ENCODE data around the gene TMEM42. TPM values are rescaled to one million over a fixed set of nuclear protein-coding genes. Genes with fewer than 3 reads are reported as not detected.
"Not testable (repeated sequence)": the region's sequence is repeated elsewhere in the genome, so short reads cannot be mapped to it uniquely, and the experiment has no call there.

TMEM42 gene
- total RNA-seq (ENCODE audit: low replicate concordance), result 10.3 and 16.1 TPM in 2 replicates
- long read RNA-seq, transcript TMEM42-201 (3 exons, 1,026 nt), result major isoform, 5 of 14 reads
- long read RNA-seq, partial matches to known transcripts, result 2 of 14 reads
- long read RNA-seq, other reads (novel, unspliced or antisense), result 6 of 14 reads

GRCh38 chr3:44861412-44862225 is at the start of gene TMEM42:
TSS of gene TMEM42 (plus strand) at chr3:44861912. CDS start at chr3:44861925, 13 bp downstream.
- peak within 1 kb of the TSS; percentile 92 for H3K4me3 Mint-ChIP-seq

DNA sequence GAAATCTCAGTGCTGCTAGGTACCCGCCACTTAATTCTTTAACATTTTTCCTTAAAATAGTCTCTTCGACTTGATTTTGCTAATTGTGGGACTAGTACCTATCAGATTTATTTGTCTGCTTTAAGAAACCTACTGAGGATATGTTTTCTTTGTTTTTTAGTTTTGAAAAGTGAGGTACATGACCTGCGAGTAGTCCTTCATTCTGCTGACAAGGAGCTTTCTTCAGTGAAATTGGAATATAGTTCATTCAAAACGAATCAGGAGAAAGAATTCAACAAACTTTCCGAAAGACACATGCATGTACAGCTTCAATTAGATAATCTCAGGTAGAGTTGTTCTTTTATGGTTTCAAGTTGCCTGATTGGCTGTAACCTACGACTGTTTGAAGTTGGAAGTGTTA is 47.0 kb upstream of the TMEM42 start:
- no peak for DNase-seq (ENCODE audit: extremely low spot score, unreplicated experiment)
- Mint-ChIP-seq H3K36me3 (peaks cover 48% of the 10 kb centered on the region), H3K4me3 (no peak overlapping the region), H3K27me3 (no peaks in the 10 kb centered on the region), H3K9me3 (peaks cover 6% of the 10 kb centered on the region), H3K4me1 (ENCODE audit: unreplicated experiment) (no peaks in the 10 kb centered on the region), H3K27ac (no peak overlapping the region)
- TF ChIP-seq, protein P1, sequence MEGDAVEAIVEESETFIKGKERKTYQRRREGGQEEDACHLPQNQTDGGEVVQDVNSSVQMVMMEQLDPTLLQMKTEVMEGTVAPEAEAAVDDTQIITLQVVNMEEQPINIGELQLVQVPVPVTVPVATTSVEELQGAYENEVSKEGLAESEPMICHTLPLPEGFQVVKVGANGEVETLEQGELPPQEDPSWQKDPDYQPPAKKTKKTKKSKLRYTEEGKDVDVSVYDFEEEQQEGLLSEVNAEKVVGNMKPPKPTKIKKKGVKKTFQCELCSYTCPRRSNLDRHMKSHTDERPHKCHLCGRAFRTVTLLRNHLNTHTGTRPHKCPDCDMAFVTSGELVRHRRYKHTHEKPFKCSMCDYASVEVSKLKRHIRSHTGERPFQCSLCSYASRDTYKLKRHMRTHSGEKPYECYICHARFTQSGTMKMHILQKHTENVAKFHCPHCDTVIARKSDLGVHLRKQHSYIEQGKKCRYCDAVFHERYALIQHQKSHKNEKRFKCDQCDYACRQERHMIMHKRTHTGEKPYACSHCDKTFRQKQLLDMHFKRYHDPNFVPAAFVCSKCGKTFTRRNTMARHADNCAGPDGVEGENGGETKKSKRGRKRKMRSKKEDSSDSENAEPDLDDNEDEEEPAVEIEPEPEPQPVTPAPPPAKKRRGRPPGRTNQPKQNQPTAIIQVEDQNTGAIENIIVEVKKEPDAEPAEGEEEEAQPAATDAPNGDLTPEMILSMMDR (conservative IDR thresholded peaks at IDR 0.05), result no peak

More at GRCh38 chr3:44861412-44862225, at the start of gene TMEM42:
- Mint-ChIP-seq H3K4me1 (ENCODE audit: unreplicated experiment) (peaks cover 7% of the 10 kb centered on the region), H3K9me3 (no peaks in the 10 kb centered on the region), H3K27me3 (no peaks in the 10 kb centered on the region), H3K36me3 (peaks cover 4% of the 10 kb centered on the region), H3K27ac (peak within 1 kb of the TSS; percentile 94)
- peak; percentile 94 for DNase-seq (ENCODE audit: extremely low spot score, unreplicated experiment)
- TF ChIP-seq, protein P1 (conservative IDR thresholded peaks at IDR 0.05), result no peak

DNA sequence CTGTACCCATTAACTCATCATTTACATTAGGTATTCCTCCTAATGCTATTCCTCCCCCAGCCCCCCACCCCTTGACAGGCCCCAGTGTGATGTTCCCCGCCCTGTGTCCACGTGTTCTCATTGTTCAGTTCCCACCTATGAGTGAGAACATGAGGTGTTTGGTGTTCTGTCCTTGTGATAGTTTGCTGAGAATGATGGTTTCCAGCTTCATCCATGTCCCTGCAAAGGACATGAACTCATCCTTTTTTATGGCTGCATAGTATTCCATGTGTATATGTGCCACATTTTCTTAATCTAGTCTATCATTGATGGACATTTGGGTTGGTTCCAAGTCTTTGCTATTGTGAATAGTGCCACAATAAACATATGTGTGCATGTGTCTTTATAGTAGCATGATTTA is 45.4 kb upstream of the TMEM42 start:
- H3K9me3 Mint-ChIP-seq, result not testable (repeated sequence)

DNA sequence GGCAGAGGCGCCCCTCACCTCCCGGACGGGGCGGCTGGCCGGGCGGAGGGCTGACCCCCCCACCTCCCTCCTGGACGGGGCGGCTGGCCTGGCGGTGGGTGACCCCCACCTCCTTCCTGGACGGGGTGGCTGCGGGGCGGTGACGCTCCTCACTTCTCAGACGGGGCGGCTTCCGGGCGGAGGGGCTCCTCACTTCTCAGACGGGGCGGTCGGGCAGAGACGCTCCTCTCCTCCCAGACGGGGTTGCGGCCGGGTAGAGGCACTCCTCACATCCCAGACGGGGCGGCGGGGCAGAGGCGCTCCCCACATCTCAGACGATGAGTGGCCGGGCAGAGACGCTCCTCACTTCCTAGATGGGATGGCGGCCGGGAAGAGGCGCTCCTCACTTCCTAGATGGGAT is 40.5 kb upstream of the TMEM42 start:
- H3K9me3 Mint-ChIP-seq; H3K4me3 Mint-ChIP-seq; H3K27ac Mint-ChIP-seq; H3K27me3 Mint-ChIP-seq; H3K4me1 Mint-ChIP-seq (ENCODE audit: unreplicated experiment); DNase-seq (ENCODE audit: extremely low spot score, unreplicated experiment): not testable (repeated sequence)
- peaks cover 51% of the 10 kb centered on the region for H3K36me3 Mint-ChIP-seq

More for the DNA sequence above, 45.4 kb upstream of the TMEM42 start:
- H3K27ac Mint-ChIP-seq; H3K4me3 Mint-ChIP-seq; H3K27me3 Mint-ChIP-seq; DNase-seq (ENCODE audit: extremely low spot score, unreplicated experiment); H3K4me1 Mint-ChIP-seq (ENCODE audit: unreplicated experiment): not testable (repeated sequence)
- H3K36me3 Mint-ChIP-seq, result peaks cover 51% of the 10 kb centered on the region

DNA sequence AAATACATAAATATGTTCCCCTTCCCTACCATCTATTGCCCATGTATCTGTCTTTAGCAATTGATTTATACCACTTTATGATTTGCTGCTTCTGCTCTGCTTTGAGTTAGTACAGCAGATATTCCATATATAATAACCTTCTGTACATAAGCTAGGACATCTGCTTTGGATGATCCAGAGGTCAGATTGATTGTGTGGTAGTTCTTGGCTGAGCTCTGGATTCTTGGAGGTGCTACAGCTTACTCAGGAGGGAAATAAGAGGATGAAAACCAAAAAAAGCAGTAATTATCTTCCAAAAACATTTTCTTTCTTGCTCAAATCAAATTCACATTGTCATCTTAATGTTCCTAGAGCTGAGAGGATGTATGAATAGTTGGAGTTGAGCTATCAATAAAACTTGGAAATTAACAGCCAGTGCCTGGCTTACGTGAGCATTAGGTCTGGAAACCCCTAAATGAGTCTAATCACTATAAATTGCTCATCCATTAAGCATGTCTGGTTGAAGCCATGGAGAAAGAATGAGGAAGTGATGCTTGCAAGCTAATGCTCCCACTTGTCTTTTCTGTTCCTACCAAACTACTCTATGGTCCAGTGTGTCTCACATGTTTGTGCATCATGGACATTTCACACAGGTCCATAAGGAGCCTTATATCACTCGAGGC is 36.3 kb upstream of the TMEM42 start:
- H3K9me3 Mint-ChIP-seq, result no peaks in the 10 kb centered on the region
- no peak for DNase-seq (ENCODE audit: extremely low spot score, unreplicated experiment)
- H3K4me3 Mint-ChIP-seq, result no peak overlapping the region
- no peak overlapping the region for H3K27ac Mint-ChIP-seq
- no peaks in the 10 kb centered on the region for H3K4me1 Mint-ChIP-seq (ENCODE audit: unreplicated experiment)
- H3K36me3 Mint-ChIP-seq, result peaks cover 18% of the 10 kb centered on the region
- TF ChIP-seq, protein P1 (conservative IDR thresholded peaks at IDR 0.05), result no peak
- H3K27me3 Mint-ChIP-seq, result no peaks in the 10 kb centered on the region

DNA sequence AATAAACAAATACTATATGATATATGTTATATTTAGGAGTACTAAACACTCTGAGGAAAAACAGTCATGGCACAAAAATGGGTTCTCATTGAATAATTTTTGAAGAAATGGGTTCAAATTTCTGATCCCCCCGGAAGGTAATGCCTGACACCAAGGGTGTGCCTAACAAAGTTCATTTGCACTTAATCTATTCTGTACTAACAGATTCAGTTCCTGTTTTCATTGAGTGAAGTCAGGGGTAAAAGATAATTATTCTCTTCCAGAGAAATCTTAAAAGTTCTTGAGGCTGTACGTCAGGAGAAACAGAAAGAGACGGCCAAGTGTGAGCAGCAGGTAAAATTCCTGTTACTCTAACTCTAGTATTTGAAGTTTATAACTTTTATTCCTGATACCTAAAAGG is 34.5 kb upstream of the TMEM42 start:
- TF ChIP-seq, protein P1 (conservative IDR thresholded peaks at IDR 0.05), result no peak
- Mint-ChIP-seq H3K27me3 (no peaks in the 10 kb centered on the region), H3K9me3 (no peaks in the 10 kb centered on the region), H3K36me3 (peaks cover 18% of the 10 kb centered on the region), H3K4me3 (no peak overlapping the region), H3K4me1 (ENCODE audit: unreplicated experiment) (no peaks in the 10 kb centered on the region), H3K27ac (no peak overlapping the region)
- DNase-seq (ENCODE audit: extremely low spot score, unreplicated experiment), result no peak

Measured in type B pancreatic cell (in vitro differentiated cells).